HG02610 (cell line): ENCODE data around the gene OCA2.
"Not testable (repeated sequence)": the region's sequence is repeated elsewhere in the genome, so short reads cannot be mapped to it uniquely, and the experiment has no call there.

Source experiments
- ATAC-seq: cut with Tn5 transposase; IDR thresholded peaks from one replicate; pipeline ENCODE4 v1.9.1; 2021; ENCODE audit warnings: mild to moderate bottlenecking, moderate library complexity; ENCODE audit not compliant: unreplicated experiment

OCA2 gene

GRCh38 chr15:28121577-28121976, 22.5 kb upstream of the OCA2 start:
- not testable (repeated sequence) for ATAC-seq

DNA sequence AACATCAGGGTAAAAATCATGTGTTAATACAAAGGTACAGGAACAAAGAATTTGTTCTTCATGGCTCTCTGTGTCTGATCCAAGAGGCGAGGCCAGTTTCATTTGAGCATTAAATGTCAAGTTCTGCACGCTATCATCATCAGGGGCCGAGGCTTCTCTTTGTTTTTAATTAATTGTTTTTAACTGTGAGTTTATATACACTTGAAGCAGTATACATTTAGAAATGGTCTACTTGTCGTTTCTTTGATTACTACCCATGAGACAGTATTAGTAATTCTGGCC, 21.2 kb upstream of the OCA2 start:
- no peak for ATAC-seq

- no peak for ATAC-seq
Measured at GRCh38 chr15:28118531-28118930, 19.4 kb upstream of the OCA2 start.

DNA sequence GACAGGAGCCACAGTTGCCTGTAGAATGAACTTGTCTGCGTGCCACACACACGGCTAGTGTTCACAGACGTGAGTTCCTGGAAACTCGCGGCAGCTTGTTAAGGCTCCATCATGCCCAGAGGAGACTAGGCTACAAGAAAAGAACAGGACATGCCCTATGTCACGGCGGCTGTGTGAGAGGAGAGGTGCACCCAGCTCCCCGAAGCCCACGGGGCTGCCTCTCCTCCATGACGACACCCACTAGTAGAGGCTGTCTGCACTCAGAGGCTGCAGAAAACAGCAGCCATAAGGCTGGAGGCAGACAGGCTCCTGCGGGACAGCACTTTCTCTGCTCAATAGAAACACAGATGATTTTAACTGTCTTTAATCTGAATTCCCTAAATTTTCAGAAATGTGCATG, 19.0 kb upstream of the OCA2 start:
- no peak for ATAC-seq

DNA sequence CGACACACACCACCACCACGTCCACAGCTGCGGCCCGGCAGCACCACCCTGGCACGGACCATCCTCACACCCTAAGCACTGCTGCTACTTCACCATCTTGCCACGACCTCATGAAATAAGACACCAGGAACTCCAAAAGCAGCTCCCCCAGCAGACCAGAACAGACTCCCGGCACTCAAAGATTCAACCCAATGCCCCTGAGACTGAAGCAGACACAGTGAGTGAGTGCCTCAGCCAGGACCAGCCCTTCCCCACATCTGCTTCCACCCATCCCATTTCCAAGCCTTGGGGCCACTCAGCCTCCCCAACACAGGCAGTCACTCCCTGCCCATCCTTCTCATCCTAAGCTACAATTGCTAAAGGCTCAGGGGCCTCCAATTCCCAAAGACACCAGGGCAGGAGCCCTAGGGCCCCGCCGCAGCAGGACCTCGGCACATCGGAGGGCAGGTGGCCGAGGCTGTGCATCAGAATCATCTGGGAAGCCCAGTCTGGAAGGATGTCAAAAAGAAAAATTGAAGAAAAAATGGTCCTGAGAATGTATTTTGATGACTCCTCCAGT, 18.4 kb upstream of the OCA2 start:
- no peak for ATAC-seq

DNA sequence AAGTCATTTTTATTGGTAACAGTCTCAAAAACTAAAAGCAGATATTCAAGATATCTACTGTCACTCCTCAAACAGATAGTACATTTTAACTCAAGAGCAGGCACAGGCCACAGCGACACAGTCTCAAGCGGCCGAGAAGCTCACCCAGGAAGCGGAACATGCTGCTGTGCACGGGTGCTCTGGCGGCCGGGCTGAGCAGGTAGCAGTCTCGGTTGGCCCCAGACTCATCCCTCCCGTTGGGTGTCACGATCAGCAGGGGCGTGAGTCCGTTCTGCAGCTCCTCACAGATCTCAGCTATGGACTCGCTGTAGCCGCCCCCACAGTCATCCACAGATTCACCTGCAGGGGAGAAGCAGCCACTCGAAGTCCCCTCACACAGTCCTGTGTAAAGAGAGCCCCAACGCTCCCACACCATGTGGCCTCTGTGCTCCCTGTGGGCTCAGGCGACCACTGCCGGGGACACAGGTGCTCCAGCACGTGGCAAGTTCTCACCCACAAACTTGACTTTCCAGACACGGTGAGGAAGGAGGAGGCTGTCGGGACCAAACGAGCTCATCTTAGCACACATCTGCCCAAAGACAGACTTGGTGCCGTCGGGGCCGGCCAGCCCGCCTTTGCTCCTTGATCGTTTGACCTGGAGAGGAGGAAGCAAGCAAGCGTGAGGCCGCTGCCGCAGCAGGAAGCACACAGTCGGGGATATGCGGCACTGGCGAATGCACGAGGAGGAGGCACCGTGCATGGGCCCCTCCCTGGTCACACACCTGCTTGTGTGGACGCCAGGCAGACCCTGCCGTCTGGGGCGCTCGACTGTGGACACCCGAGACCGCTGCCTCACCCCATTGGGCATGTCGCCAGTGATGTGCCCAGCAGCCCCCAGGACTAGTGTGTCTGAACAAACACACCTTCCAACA, 17.7 kb upstream of the OCA2 start:
- ATAC-seq, result no peak

GRCh38 chr15:28115871-28116270, 16.8 kb upstream of the OCA2 start:
- ATAC-seq, result no peak

DNA sequence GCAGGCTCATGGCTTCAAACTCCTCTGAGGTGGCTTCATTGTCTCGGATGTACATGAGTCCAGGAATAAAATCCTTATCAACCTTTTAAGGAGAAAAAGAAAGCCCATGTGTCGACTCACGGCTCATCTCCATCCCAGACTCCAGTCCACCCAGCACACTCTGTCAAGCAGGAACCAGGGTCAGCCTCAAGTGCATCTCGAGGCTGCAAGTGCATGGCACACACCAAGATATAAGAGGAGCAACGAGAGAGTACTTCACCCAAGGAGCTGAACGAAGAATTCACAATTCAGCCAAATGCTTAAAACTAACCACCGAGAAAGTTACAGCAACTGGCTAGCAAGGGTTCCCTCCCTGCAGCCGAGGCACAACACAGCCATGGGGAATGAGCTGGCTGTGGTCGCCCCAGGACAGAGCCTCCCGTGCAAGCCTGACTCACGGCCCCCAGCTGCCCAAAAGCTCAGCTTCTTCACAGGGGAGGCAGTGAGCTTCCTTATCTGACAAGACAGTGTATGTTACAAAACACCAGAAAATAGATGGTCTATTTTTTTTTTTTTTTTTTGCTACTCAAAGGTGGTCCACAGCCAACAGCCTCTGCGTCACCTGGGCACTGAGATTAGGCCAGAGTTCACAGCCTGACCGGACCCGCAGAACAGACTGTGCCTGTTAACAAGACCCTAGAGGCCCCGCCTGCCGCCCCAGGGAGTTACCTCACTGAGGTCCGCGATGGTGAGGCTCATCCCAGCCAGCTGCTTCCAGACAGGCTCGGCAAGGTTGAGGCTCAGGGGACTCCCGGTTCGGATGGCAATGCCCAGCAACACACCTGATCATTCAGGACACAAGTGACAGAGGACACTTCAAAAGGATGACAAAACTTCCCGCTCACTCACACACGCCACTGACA, 15.9 kb upstream of the OCA2 start:
- ATAC-seq, result no peak

DNA sequence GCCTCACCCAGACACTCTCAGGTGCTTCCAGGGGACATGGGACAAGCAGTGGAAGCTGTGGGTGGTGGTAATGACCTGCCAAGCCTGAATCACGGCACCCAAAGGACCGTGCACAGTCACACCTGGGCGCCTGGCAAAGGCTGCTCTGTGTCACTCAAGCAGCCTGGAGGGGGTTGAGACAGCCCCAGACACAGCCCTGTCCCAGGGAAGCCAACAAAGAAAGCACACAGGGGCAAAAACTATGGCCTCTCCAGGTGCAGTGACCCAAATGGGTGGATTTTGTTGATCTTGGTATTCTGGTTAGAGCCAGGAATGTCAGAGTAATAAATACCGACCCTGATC, 15.0 kb upstream of the OCA2 start:
- ATAC-seq, result no peak

- ATAC-seq, result no peak
Measured at GRCh38 chr15:28113394-28114113, 14.4 kb upstream of the OCA2 start.

- no peak for ATAC-seq
Measured at GRCh38 chr15:28112962-28113361, 13.8 kb upstream of the OCA2 start.

DNA sequence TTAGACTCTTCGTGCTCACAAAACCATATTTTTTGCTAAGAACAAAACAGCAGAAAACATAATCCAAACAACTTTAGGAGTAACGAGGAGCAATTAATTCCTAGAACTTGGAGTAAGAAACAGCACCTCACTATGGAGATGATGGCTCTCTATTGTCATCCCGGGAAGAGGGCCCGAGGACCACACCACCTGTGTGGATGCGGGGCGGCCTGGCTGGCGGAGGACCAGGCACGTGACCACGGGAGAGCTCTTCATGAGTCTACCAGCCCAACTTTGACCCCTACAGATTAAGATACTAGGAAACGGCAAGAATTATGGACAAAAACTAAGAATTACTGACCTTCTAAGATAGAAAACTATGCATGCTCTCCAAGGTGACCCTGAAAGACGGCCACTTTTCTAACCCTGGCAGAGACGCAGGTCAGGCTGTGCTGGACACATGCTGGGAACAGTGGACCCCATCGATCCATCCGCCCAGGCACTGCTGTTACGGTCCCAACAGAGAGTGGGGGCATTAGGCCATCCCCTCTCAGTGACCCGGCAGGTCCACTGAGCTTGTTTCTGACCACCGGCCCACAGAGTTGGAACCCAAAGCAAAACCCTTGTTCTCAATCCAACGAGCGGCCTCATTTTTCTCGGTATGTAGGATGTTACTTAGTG, 13.1 kb upstream of the OCA2 start:
- ATAC-seq, result no peak

DNA sequence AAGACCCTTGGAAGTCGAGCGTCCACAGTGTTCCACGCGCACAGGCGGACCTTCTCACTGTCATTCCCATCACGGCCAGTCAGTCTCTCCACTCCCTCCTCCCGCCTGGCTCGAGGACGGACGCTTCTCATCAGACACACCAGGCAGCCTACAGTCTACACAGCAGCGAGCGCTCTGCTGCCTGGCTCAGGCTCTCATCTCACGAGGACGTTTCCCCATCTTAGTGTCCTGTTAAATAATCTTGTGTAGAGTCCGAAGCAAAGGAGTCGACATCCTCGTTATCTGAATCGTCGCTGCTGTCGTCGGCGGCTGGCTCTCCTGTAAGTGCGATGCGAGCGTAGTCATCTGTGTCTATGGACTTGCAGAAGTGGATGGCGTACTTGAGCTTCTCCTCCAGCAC, 12.4 kb upstream of the OCA2 start:
- no peak for ATAC-seq

GRCh38 chr15:28110481-28110881, 11.4 kb upstream of the OCA2 start:
- ATAC-seq, result no peak

- no peak for ATAC-seq
Measured at GRCh38 chr15:28109626-28110455, 10.7 kb upstream of the OCA2 start.

- no peak for ATAC-seq
Measured at GRCh38 chr15:28107904-28108275, 8.8 kb upstream of the OCA2 start.

- no peak for ATAC-seq
Measured at GRCh38 chr15:28107111-28107903, 8.2 kb upstream of the OCA2 start.

- ATAC-seq, result no peak
Measured at GRCh38 chr15:28106294-28107110, 7.4 kb upstream of the OCA2 start.
